CD4-positive, alpha-beta T cell (primary cell): ENCODE results near the gene TBC1D24. TPM values are rescaled to one million over a fixed set of nuclear protein-coding genes. Genes with fewer than 3 reads are reported as not detected.

Source experiments
- ATAC-seq: fragments of 200-7000 bp; cut with Tn5 transposase; one replicate; pipeline ENCODE4 v1.10.0; 2022; ENCODE audit warnings: mild to moderate bottlenecking; ENCODE audit not compliant: poor library complexity
- CTCF ChIA-PET: fragments of 350-600 bp; sonication (Branson Sonifier 250); formaldehyde crosslinking; loops from one replicate; lab custom pipeline; 2021; ENCODE audit warnings: antibody characterized with exemption, inconsistent platforms; lab: Charles Lee
- POLR2A ChIA-PET: fragments of 350-600 bp; sonication (Branson Sonifier 250); formaldehyde crosslinking; loops from one replicate; lab custom pipeline; 2021; ENCODE audit warnings: antibody characterized with exemption, inconsistent platforms; lab: Charles Lee
- DNase-seq, 14 experiments: peaks; one replicate each; pipeline ENCODE4 v3.0.0-alpha.2; 2013 to 2020; ENCODE audit warnings: mixed read lengths in 2 of 14
- H3K27ac ChIP-seq, 2 donors: one replicate each; pipeline versions ENCODE4 v1.5.1 to v1.7.0; 2013; ENCODE audit warnings: low read length in 2 of 2, low read depth in 1 of 2, mild to moderate bottlenecking in 1 of 2
- H3K27me3 ChIP-seq, 2 experiments: 1 replicate in 1 of 2; 2 replicates in 1 of 2; pipeline versions ENCODE4 v1.6.1 to v1.7.0; 2013; ENCODE audit warnings: low read length in 2 of 2, control low read depth in 1 of 2, mild to moderate bottlenecking in 1 of 2, moderate library complexity in 1 of 2; ENCODE audit not compliant: insufficient read depth in 2 of 2, control insufficient read depth in 1 of 2
- H3K36me3 ChIP-seq: one replicate; pipeline ENCODE4 v1.6.1; 2013; ENCODE audit warnings: low read length, control low read depth; ENCODE audit not compliant: insufficient read depth
- H3K4me1 ChIP-seq: one replicate; pipeline ENCODE4 v1.6.1; 2013; ENCODE audit warnings: low read length, control low read depth; ENCODE audit not compliant: insufficient read depth
- H3K4me3 ChIP-seq: one replicate; pipeline ENCODE4 v1.5.1; 2013; ENCODE audit warnings: mild to moderate bottlenecking, low read length, moderate library complexity
- H3K9me3 ChIP-seq, 2 experiments: 1 replicate in 1 of 2; 2 replicates in 1 of 2; pipeline versions ENCODE4 v1.6.1 to v1.7.0; 2013; ENCODE audit warnings: low read length in 2 of 2, mild to moderate bottlenecking in 2 of 2, control low read depth in 1 of 2, moderate library complexity in 1 of 2; ENCODE audit not compliant: control insufficient read depth in 1 of 2, insufficient read depth in 1 of 2
- H3K27ac Mint-ChIP-seq: one replicate; pipeline ENCODE4 v1.8.0; 2020; ENCODE audit warnings: mixed read lengths
- H3K27me3 Mint-ChIP-seq: one replicate; pipeline ENCODE4 v1.8.0; 2021; ENCODE audit warnings: mixed read lengths
- H3K36me3 Mint-ChIP-seq: one replicate; pipeline ENCODE4 v1.8.0; 2021; ENCODE audit warnings: low read depth, mixed read lengths
- H3K4me1 Mint-ChIP-seq: one replicate; pipeline ENCODE4 v1.8.0; 2021; ENCODE audit warnings: low read depth, mixed read lengths
- H3K4me3 Mint-ChIP-seq: one replicate; pipeline ENCODE4 v1.8.0; 2020; ENCODE audit warnings: mild to moderate bottlenecking, mixed read lengths
- H3K9me3 Mint-ChIP-seq: one replicate; pipeline ENCODE4 v1.8.0; 2020; ENCODE audit warnings: mixed read lengths
- CTCF ChIP-seq: fragments of 200-600 bp; IDR thresholded peaks from one replicate; pipeline ENCODE4 v1.8.0; 2022; ENCODE audit warnings: antibody characterized with exemption, mild to moderate bottlenecking
- intact Hi-C, 2 experiments: fragments of 100-400 bp; cut with DNase I in 1 of 2; cut with micrococcal nuclease in 1 of 2; formaldehyde crosslinking; loops; one replicate each; pipeline versions ENCODE4 v1.15.1 to v1.9.0; 2023 to 2025; cut with DNase I, micrococcal nuclease
- total RNA-seq, 174 experiments: library from RNA in 2 of 174; stranded (reverse) in 2 of 174; gene quantifications; one replicate each; pipeline ENCODE4 v1.2.3 and lab custom pipeline; 2021 to 2026

The TBC1D24 gene
- total RNA-seq, 2 experiments from 2014 or later, result 1.2 to 2.1 TPM

- no peaks in the 10 kb centered on the region for H3K27me3 ChIP-seq
- H3K36me3 ChIP-seq, result peaks cover 36% of the 10 kb centered on the region
- H3K9me3 Mint-ChIP-seq, result no peaks in the 10 kb centered on the region
- ChIA-PET CTCF (interaction anchor here (1.3 kb wide), 1 partner anchor 10 kb away, joined by 4 read pairs; the partner anchor contains the start of gene AMDHD2), POLR2A (interaction anchor here (1.1 to 4.2 kb wide), 3 partner anchors 11 to 373 kb away, joined by 3 to 135 read pairs (median 7); partner anchors contain the start of genes AMDHD2 and ATP6V0C)
- H3K27me3 Mint-ChIP-seq, result peaks cover 8% of the 10 kb centered on the region
- H3K4me1 ChIP-seq, result peaks cover 19% of the 10 kb centered on the region
- peaks cover 22% of the 10 kb centered on the region for H3K4me1 Mint-ChIP-seq
- no peak overlapping the region for H3K4me3 ChIP-seq
- no peak overlapping the region for H3K27ac ChIP-seq
- TF ChIP-seq CTCF, result no peak
- ATAC-seq (no peak), DNase-seq (peak in 1 of 14 experiments; percentile 34)
- H3K9me3 ChIP-seq, result no peaks in the 10 kb centered on the region
- H3K27ac Mint-ChIP-seq, result peak overlapping the region; percentile 82
- intact Hi-C loops, result loop anchor here in 1 of 2 experiments (2.0 to 5.0 kb wide), 3 partner anchors 15 to 103 kb away; partner anchors contain the start of genes CCNF and TBC1D24
- peak overlapping the region; percentile 84 for H3K4me3 Mint-ChIP-seq
- H3K36me3 Mint-ChIP-seq, result peaks cover 49% of the 10 kb centered on the region
Measured at GRCh38 chr16:2529961-2530628, 55.2 kb downstream of the TBC1D24 start.

GRCh38 chr16:2530629-2531318 is 55.8 kb downstream of the TBC1D24 start:
- Histone ChIP-seq H3K9me3 (no peaks in the 10 kb centered on the region), H3K36me3 (peaks cover 35% of the 10 kb centered on the region), H3K27ac (peak overlapping the region; percentile 89 to 94), H3K4me3 (peak overlapping the region; percentile 94), H3K27me3 (no peaks in the 10 kb centered on the region), H3K4me1 (peaks cover 19% of the 10 kb centered on the region)
- Mint-ChIP-seq H3K9me3 (no peaks in the 10 kb centered on the region), H3K27ac (peak overlapping the region; percentile 98), H3K4me1 (peaks cover 22% of the 10 kb centered on the region), H3K36me3 (peaks cover 49% of the 10 kb centered on the region), H3K4me3 (peak overlapping the region; percentile 95), H3K27me3 (peaks cover 8% of the 10 kb centered on the region)
- ChIA-PET CTCF (interaction anchor here (1.3 kb wide), 1 partner anchor 10 kb away, joined by 4 read pairs; the partner anchor contains the start of gene AMDHD2), POLR2A (interaction anchor here (1.1 to 4.2 kb wide), 3 partner anchors 11 to 372 kb away, joined by 3 to 135 read pairs (median 66); partner anchors contain the start of genes AMDHD2 and ATP6V0C)
- TF ChIP-seq CTCF, result no peak
- DNase-seq (peak in 2 of 14 experiments; percentile 35 to 45), ATAC-seq (no peak)
- intact Hi-C loops, result loop anchor here in 1 of 2 experiments (2.0 to 5.0 kb wide), 3 partner anchors 16 to 103 kb away; partner anchors contain the start of genes CCNF and TBC1D24

- Mint-ChIP-seq H3K36me3 (peaks cover 43% of the 10 kb centered on the region), H3K4me3 (peak within 1 kb of the TSS; percentile 95), H3K27me3 (peaks cover 8% of the 10 kb centered on the region), H3K9me3 (no peaks in the 10 kb centered on the region), H3K27ac (peak within 1 kb of the TSS; percentile 98), H3K4me1 (peaks cover 22% of the 10 kb centered on the region)
- peak within 1 kb of the TSS; percentile 94 for H3K4me3 ChIP-seq
- DNase-seq (no peak), ATAC-seq (no peak)
- ChIA-PET POLR2A (interaction anchor here (1.1 to 4.2 kb wide), 3 partner anchors 12 to 372 kb away, joined by 3 to 135 read pairs (median 66); partner anchors contain the start of genes AMDHD2 and ATP6V0C), CTCF (interaction anchor here (1.3 kb wide), 1 partner anchor 11 kb away, joined by 4 read pairs; the partner anchor contains the start of gene AMDHD2)
- intact Hi-C loops, result loop anchor here in 1 of 2 experiments (2.0 to 5.0 kb wide), 3 partner anchors 17 to 104 kb away; partner anchors contain the start of genes CCNF and TBC1D24
- H3K4me1 ChIP-seq, result peaks cover 23% of the 10 kb centered on the region
- peaks cover 30% of the 10 kb centered on the region for H3K36me3 ChIP-seq
- no peaks in the 10 kb centered on the region for H3K27me3 ChIP-seq
- no peak for TF ChIP-seq CTCF
- H3K9me3 ChIP-seq, result no peaks in the 10 kb centered on the region
- peak within 1 kb of the TSS; percentile 94 to 95 for H3K27ac ChIP-seq
Measured at GRCh38 chr16:2531371-2531695, 56.4 kb downstream of the TBC1D24 start, which contains the start of gene CEMP1. Gene CEMP1, minus strand, starts transcription at chr16:2531408. Its CDS starts 335 bp downstream, at chr16:2531073.
